Measurements from ENCODE around the gene PARD3B. TPM values are rescaled to one million over a fixed set of nuclear protein-coding genes. Genes with fewer than 3 reads are reported as not detected.

PARD3B gene
- total and polyA plus RNA-seq, 2 of the 13 experiments (the other 11 are each of a cell fraction or from before 2014, with no cell fraction given): 0.71 to 2.3 TPM

- no peaks in the 10 kb centered on the region for H4K20me1 ChIP-seq (ENCODE audit: insufficient read depth, low read length)
- CTCF ChIA-PET (ENCODE audit: low intra/inter-chr PET ratio, low total read pairs): no interaction called here
- H3K4me1 ChIP-seq (ENCODE audit: insufficient read depth, low read length): no peaks in the 10 kb centered on the region
- no peaks in the 10 kb centered on the region for H3K27me3 ChIP-seq (ENCODE audit: control insufficient read depth in 1 of 2, insufficient read depth in 2 of 2, low read length in 2 of 2)
- FAIRE-seq (no peak), ATAC-seq (no peak), DNase-seq (ENCODE audit: low spot score) (no peak)
- H2AFZ ChIP-seq (ENCODE audit: low read length): no peak overlapping the region
- H3K4me3 ChIP-seq (replicated peaks in 1 of 3; ENCODE audit: insufficient read depth in 1 of 3, low read depth in 2 of 3, low read length in 3 of 3): no peak overlapping the region
- H3K9ac ChIP-seq (ENCODE audit: insufficient read depth, low read depth, low read length): no peak overlapping the region
- no TSS peak for BruUV-seq (replicated peaks)
- H3K9me3 ChIP-seq (ENCODE audit: low read length): no peaks in the 10 kb centered on the region
- intact Hi-C loops (cut with micrococcal nuclease; ENCODE audit: unreplicated experiment): no loop called here
- TF ChIP-seq RFXANK (CRISPR knock-in tag; IDR thresholded peaks at IDR 0.05) (no peak), ZNF274 (CRISPR knock-in tag; IDR thresholded peaks at IDR 0.05) (no peak), ZNF430 (CRISPR knock-in tag; IDR thresholded peaks at IDR 0.05) (no peak), ZMYM3 (CRISPR knock-in tag; IDR thresholded peaks at IDR 0.05) (no peak), POLR2AphosphoS2 (IDR thresholded peaks at IDR 0.05; ENCODE audit: low read depth, low read length) (no peak), SSRP1 (CRISPR knock-in tag; IDR thresholded peaks at IDR 0.05) (no peak), TCF12 (IDR thresholded peaks at IDR 0.05) (no peak), TCF12 (CRISPR knock-in tag; IDR thresholded peaks at IDR 0.05) (no peak)
- TF ChIP-seq, protein P1, sequence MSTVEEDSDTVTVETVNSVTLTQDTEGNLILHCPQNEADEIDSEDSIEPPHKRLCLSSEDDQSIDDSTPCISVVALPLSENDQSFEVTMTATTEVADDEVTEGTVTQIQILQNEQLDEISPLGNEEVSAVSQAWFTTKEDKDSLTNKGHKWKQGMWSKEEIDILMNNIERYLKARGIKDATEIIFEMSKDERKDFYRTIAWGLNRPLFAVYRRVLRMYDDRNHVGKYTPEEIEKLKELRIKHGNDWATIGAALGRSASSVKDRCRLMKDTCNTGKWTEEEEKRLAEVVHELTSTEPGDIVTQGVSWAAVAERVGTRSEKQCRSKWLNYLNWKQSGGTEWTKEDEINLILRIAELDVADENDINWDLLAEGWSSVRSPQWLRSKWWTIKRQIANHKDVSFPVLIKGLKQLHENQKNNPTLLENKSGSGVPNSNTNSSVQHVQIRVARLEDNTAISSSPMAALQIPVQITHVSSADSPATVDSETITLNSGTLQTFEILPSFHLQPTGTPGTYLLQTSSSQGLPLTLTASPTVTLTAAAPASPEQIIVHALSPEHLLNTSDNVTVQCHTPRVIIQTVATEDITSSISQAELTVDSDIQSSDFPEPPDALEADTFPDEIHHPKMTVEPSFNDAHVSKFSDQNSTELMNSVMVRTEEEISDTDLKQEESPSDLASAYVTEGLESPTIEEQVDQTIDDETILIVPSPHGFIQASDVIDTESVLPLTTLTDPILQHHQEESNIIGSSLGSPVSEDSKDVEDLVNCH (CRISPR knock-in tag; IDR thresholded peaks at IDR 0.05): no peak
- TF ChIP-seq, protein P2, sequence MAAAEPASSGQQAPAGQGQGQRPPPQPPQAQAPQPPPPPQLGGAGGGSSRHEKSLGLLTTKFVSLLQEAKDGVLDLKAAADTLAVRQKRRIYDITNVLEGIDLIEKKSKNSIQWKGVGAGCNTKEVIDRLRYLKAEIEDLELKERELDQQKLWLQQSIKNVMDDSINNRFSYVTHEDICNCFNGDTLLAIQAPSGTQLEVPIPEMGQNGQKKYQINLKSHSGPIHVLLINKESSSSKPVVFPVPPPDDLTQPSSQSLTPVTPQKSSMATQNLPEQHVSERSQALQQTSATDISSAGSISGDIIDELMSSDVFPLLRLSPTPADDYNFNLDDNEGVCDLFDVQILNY (CRISPR knock-in tag; conservative IDR thresholded peaks at IDR 0.05): no peak
- POLR2A ChIA-PET: no interaction called here
- H3K79me2 ChIP-seq (ENCODE audit: insufficient read depth, low read length): no peaks in the 10 kb centered on the region
- H3K36me3 ChIP-seq (replicated peaks in 1 of 2; ENCODE audit: control insufficient read depth in 1 of 2, insufficient read depth in 2 of 2, low read length in 2 of 2): no peaks in the 10 kb centered on the region
- H3K27ac ChIP-seq (ENCODE audit: extremely low read length, insufficient read depth, low read length): no peak overlapping the region
- H3K4me2 ChIP-seq (ENCODE audit: low read depth, low read length): no peak overlapping the region
- WGBS (ENCODE audit: low lambda C conversion rate): 71% methylated on average over 4 of the region's 4 CpGs
- in situ Hi-C loops (cut with HindIII; ENCODE audit: extremely low pct_ligation_motif_present, low pct_unique_long_range_greater_than_20kb): no loop called here
These were observed 1069.7 kb downstream of the PARD3B start for GRCh38 chr2:205614965-205615364.

Measured in HepG2 (cell line).